GM19468 (cell line): ENCODE measurements around the gene AFF2.

Source experiments
- ATAC-seq: cut with Tn5 transposase; IDR thresholded peaks from one replicate; pipeline ENCODE4 v1.9.1; 2021; ENCODE audit warnings: mild to moderate bottlenecking, moderate library complexity, moderate number of reproducible peaks; ENCODE audit not compliant: unreplicated experiment; ENCODE audit errors: extremely low read depth

AFF2 gene

GRCh38 chrX:148813967-148814366 is 313.6 kb downstream of the AFF2 start:
- no peak for ATAC-seq

GRCh38 chrX:148815218-148815961 is 315.0 kb downstream of the AFF2 start:
- ATAC-seq, result no peak

- ATAC-seq, result no peak
These were observed 323.6 kb downstream of the AFF2 start for GRCh38 chrX:148823986-148824385.

- ATAC-seq, result no peak
These were observed 325.3 kb downstream of the AFF2 start for GRCh38 chrX:148825696-148826095.

GRCh38 chrX:148836741-148837140 is 336.3 kb downstream of the AFF2 start:
- ATAC-seq, result no peak

- no peak for ATAC-seq
These were observed 350.2 kb downstream of the AFF2 start for GRCh38 chrX:148850631-148851030.

GRCh38 chrX:148854306-148854705 is 353.9 kb downstream of the AFF2 start:
- no peak for ATAC-seq

- no peak for ATAC-seq
These were observed 356.1 kb downstream of the AFF2 start for GRCh38 chrX:148856505-148856904.

GRCh38 chrX:148865277-148866210 is 365.1 kb downstream of the AFF2 start:
- no peak for ATAC-seq

- ATAC-seq, result no peak
These were observed 367.2 kb downstream of the AFF2 start for GRCh38 chrX:148867596-148867995.

GRCh38 chrX:148871422-148872160 is 371.2 kb downstream of the AFF2 start:
- ATAC-seq, result no peak

GRCh38 chrX:148872161-148872535 is 371.7 kb downstream of the AFF2 start:
- ATAC-seq, result no peak

GRCh38 chrX:148872881-148873280 is 372.5 kb downstream of the AFF2 start:
- ATAC-seq, result no peak

GRCh38 chrX:148874636-148875246 is 374.3 kb downstream of the AFF2 start:
- ATAC-seq, result no peak

- ATAC-seq, result no peak
These were observed 378.0 kb downstream of the AFF2 start for GRCh38 chrX:148878371-148878770.

- no peak for ATAC-seq
These were observed 384.8 kb downstream of the AFF2 start for GRCh38 chrX:148885203-148885602.

- ATAC-seq, result no peak
These were observed 393.0 kb downstream of the AFF2 start for GRCh38 chrX:148893395-148893794.

- no peak for ATAC-seq
These were observed 402.2 kb downstream of the AFF2 start for GRCh38 chrX:148902581-148902980.

GRCh38 chrX:148903176-148903575 is 402.8 kb downstream of the AFF2 start:
- no peak for ATAC-seq

- ATAC-seq, result no peak
These were observed 404.1 kb downstream of the AFF2 start for GRCh38 chrX:148904421-148905111.
